ENCODE results near the gene CFAP141.
A peak's percentile ranks its signal among the peaks of the same experiment; 100 is the strongest.
"Not testable (repeated sequence)": the region's sequence is repeated elsewhere in the genome, so short reads cannot be mapped to it uniquely, and the experiment has no call there.

CFAP141 gene

DNA sequence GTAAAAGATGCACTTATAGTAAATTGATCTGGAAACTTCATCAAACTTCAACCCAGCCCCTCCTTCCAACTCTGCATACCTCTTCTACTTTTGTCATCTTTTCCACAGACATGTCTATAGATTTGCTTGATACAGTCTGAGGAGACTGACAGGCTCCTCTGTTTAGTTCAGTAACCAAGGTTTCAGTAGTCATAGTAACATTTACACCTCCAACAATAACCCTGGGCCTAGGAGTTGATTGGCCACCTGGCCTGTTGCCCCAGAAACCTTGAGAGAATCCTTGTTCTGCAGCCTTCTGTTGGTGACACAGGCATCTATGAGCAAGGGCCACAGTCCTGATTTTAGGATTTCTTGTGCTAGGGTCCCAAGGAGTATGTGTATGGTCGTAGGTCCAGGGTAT lies at the start of gene CFAP141:
Gene CFAP141, minus strand, starts transcription at position 138 of the 400 bp plus-strand sequence. Its CDS starts 26 bp downstream, at position 112.
- DNase-seq (ENCODE audit: low read depth): no peak

DNA sequence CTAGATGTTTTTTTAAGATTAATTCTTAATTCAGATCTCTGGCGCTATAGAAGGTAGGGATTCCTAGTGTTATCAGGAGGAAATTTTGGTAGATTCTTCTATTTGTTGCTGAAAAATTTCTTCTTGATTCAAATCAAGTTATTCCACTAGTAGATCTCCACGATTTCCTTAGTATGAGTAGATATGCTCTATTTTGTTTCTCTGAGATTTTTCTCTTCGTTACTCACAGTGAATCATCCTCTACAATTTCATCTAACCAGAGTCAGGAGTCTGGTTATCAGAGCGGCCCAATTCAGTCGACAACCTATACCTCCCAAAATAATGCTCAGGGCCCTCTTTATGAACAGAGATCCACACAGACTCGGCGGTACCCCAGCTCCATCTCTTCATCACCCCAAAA lies 47.5 kb upstream of the CFAP141 start:
- DNase-seq (ENCODE audit: low read depth): no peak

DNA sequence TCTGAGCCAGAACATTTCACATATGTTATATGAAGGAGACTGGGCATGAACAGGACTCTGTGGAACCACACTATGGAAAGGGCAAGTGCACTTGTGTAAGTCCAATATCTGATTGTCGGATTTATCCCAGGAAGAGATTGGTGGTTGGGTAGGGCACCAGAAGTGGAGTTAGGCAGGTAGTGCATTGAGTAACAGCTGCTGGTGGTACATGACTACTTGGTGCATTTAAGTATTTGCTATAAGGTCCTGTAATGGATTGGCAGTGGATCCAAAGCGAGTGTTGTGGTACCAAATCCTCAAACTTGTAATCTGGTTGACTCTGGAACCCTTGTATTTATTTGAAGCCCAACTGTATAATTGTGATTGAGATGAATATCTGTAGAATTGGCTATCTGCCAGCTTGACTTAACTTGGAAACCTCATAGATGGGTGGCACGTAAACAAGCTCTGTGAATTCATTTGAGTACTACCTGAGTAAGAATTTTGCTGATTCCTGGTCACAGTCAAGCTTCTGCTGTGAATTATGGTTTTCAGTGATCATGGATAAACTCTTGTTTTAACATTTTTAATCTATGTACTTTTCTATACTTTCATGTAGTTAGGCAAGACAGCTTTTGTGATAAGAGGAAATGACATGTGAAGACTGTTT lies 35.7 kb upstream of the CFAP141 start:
- DNase-seq (ENCODE audit: low read depth): no peak

DNA sequence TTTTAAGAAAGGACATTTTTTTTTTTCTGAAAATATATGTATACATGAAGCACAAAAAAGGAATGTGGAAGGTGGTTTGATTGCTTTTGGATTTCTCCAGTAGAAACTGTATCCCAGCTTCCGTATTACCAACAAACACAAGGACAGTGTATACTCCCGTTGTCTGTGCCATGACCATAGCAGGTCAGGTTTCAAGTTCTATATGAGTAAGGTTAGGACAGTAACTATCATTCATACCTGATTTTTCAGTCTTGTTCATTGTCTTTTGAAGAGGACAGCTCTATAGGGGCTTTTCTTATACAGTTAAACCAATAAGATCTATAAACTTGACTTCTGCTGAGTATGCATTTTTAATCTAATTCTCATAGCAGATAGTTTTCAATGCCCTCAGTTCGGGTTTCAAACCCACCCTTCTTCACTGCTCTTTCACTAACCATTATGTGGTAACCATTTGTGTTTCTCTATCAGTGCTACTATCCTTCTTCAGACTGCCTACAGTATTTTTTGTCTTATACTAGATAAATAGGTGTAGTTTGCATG lies 34.2 kb upstream of the CFAP141 start:
- no peak for DNase-seq (ENCODE audit: low read depth)

DNA sequence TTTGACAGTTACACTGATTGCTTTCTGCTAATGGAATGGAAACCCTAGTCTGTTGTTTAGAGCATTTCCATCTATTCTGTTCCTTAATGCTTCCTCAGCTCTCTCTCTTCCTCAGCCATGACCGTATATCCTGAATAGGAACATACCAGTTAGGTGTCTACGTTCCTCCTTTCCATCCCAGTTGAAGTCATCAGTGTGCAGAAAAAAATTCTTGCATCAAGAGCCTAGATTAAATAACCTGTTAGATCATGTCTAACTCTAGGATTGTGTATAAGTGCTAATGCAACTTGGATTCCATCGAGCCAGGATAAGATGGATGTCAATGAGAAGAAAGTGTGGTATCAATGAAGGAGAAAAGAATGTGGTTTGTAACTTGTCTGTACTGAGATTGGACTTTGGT lies 33.4 kb upstream of the CFAP141 start:
- no peak for DNase-seq (ENCODE audit: low read depth)

DNA sequence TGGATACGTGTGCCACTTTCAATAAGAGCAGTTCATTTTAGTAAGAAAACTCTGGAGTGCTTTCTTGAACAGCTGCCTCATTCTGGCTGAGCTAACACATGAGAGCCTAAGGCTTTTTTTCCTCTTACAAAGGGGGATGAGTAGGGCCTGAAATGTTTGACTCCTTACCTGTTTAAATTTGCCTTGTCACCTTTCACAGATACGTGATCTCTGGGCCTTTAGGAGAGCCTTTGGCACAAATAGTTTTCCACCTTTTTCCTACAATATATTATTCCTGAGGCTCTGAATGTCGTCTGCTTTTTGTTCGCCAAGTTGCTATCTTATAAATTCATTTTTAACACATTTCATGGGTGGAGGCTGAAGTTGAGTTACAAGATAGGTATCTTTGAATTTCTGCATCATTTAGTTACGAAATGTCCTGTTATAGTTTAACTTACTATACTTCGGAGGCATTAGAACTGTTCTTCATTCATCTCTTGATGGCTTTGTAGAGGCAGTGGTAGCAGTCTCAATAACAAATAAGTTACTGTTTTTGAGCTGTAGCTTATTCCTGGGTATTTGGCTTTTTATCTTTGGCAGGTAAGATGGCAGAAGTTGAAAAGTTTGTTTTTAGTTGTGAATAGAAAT lies 31.9 kb upstream of the CFAP141 start:
- DNase-seq (ENCODE audit: low read depth): no peak

DNA sequence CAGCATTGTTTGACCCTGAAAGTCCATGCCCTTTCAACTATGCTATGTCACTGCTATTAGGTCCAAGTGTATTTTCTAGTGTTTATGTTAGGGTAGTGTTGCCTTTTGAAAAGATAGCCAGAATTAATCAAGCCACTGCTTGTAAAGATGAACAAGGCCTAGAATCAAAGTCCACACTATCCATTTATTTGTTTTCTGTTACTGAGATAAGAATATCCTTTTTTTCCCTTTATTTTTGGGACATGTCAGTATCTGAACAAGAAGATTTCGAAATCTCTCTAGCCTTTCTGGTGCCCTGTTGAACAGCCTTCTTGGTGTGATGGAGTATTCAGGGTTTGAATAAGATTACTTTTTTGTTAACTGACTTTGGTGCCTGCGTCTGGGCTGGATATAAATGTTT lies 31.3 kb upstream of the CFAP141 start:
- DNase-seq (ENCODE audit: low read depth): no peak

DNA sequence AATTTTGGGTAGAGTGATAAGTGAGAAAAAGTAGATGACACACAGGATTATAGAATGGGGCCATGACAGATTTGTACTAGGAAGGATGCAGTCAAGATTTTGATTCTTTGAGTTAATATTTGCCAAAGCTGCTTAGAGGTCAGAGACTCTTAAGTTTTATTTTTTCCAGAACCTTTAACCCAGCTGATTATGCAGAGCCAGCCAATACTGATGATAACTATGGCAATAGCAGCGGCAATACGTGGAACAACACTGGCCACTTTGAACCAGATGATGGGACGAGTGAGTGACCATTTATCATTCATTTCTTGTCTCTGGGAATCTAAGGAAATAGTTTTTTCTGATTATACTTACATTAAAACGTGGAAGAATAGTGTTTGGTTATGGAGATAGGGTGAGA lies 30.7 kb upstream of the CFAP141 start:
- DNase-seq (ENCODE audit: low read depth): no peak

DNA sequence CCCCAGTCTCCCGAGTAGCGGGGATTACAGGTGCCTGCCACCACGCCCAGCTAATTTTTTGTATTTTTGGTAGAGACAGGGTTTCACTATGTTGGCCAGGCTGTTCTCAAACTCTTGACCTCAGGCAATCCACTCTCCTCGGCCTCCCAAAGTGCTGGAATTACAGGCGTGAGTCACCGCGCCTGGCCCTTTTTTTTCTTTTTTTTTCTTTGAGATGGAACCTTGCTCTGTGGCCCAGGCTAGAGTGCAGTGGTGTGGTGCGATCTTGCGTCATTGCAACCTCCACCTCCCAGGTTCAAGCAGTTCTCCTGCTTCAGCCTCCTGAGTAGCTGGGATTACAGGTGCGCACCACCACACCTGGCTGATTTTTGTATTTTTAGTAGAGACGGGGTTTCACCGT lies 27.0 kb upstream of the CFAP141 start:
- not testable (repeated sequence) for DNase-seq (ENCODE audit: low read depth)

DNA sequence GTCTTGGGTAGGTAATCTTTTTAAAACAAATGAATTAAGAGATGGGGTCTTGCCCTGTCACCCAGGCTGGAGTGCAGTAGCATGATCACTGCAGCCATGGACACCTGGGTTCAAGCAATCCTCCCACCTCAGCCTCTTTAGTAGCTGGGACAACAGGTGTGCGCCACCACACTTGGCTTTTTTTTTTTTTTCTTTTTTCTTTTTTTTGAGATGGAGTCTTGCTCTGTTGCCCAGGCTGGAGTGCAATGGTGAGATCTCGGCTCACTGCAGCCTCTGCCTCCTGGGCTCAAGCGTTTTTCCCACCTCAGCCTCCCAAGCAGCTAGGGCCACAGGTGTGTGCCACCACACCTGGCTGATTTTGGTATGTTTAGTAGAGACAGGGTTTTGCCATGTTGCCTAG lies 25.0 kb upstream of the CFAP141 start:
- DNase-seq (ENCODE audit: low read depth): not testable (repeated sequence)

DNA sequence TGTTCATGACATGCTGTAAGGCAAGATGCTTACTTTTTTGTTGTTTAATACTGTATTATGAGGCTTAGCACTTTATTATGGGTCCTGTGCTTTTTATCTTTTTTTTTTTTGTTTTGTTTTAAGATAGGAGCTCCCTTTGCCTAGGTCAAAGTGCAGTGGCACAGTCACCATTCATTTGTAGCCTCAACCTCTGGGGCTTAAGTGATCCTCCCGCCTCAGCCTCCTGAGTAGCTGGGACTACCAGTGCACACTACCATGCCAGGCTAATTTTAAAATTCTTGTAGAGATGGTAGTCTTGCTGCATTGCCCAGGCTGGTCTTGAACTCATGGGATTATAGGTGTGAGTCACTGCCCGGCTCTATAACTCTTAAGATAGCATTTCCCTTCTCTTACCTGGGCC lies 19.2 kb upstream of the CFAP141 start:
- DNase-seq (ENCODE audit: low read depth): no peak

DNA sequence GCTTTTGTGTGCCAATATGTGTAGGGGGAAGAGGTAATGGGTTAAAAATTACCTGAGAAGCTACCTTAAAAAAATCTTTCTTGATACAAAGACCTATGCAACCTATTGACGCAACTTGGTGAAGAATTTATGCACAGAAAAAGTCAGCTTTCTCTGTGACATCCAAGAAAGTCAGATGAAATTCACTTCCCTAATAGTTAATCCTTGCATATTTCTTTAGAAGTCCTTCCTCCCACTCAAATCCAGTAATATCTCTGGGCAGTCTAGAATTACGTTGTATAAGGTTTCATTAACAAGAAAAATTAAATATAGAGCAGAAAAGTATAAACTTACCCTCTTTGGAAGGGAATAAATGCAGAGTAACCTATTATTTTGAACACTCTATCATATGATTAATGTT lies 17.5 kb upstream of the CFAP141 start:
- no peak for DNase-seq (ENCODE audit: low read depth)

DNA sequence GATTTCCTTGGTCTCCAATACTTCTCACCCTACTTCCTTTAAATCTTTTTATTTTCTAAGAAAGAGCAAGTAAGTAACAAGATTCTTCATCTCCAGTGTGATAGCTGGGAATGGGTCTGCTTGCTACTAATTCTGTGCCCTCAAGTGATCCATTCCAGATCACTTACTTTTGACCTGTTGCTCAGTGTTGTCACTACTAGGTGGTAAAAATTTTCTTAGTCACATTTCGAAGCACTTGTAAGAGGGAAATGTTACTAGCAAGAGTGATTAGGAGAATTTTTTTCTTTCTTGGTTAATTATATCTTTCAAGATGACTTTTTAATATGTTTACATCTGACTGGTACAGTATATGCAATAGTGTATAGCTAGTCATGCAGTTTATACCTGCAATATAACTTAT lies 16.8 kb upstream of the CFAP141 start:
- DNase-seq (ENCODE audit: low read depth): no peak

DNA sequence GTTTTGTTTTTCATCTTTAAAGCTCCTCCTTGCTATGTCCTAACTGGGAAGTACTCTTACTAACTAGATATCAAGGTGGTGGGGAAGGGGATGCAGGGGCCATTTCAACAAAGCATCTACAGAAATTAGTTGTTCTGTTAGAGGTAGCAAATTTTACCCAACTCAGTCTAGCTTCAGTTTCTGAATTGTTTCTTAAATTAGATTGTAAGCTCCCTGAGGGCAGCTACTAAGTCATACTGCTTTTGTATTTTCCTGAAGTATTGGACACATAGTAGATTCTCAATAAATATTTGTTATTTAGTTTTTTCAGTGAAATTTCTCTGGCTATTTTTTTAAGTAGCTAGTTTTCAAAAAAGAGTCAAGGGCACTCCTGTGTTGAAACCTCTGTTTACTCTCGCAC lies 16.4 kb upstream of the CFAP141 start:
- DNase-seq (ENCODE audit: low read depth): no peak

DNA sequence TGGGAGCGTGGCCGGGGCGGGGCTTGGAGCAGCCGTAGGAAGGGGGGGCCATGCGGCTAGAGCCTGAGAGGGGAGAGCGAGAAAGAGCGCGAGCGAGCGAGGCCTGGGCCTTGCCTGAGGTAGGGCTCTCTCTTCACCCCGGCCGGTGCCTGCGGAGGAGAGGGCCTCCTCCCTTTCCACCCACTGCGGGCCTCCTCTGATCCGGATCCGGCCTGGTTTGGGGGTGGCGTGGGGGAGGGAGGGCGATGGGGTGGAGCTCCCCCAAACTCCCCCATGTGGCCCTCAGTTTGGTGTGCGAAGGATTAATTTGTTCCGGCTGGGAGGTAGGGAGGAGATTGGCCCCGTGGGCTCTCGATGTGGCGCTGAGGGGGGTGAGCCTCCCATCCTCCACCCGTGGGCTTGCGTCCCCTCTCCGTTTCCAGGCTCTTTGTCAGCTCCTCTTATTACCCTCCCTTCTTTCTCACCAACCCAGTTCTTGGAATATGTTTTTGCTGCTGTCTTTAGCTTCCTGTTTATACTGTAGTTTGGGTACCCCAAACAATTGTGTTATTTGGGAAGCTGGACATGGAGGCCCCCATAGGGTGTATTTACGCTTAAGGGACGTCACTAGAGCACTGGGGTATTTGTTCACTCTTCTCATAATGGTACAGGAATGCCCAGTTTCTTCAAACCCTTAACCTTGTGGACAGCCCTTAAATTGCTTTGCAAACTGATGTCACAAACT lies 15.3 kb upstream of the CFAP141 start:
- peak; percentile 65 for DNase-seq (ENCODE audit: low read depth)

DNA sequence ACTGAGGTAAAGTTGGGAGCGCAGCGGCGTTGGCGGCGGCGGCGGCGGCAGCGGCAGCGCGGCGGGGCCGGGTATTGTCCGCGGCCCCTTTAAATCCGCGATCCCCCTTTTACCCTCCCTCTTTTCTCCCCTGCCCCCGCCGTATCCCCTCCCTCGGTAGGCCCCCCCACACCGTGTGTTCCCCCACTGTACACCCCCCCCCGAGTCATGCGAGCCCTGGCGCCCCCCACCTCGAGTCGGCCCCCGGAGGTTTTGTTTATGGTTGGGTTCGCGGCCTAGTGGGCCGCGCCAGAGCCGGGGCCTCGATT lies 14.8 kb upstream of the CFAP141 start:
- no peak for DNase-seq (ENCODE audit: low read depth)

DNA sequence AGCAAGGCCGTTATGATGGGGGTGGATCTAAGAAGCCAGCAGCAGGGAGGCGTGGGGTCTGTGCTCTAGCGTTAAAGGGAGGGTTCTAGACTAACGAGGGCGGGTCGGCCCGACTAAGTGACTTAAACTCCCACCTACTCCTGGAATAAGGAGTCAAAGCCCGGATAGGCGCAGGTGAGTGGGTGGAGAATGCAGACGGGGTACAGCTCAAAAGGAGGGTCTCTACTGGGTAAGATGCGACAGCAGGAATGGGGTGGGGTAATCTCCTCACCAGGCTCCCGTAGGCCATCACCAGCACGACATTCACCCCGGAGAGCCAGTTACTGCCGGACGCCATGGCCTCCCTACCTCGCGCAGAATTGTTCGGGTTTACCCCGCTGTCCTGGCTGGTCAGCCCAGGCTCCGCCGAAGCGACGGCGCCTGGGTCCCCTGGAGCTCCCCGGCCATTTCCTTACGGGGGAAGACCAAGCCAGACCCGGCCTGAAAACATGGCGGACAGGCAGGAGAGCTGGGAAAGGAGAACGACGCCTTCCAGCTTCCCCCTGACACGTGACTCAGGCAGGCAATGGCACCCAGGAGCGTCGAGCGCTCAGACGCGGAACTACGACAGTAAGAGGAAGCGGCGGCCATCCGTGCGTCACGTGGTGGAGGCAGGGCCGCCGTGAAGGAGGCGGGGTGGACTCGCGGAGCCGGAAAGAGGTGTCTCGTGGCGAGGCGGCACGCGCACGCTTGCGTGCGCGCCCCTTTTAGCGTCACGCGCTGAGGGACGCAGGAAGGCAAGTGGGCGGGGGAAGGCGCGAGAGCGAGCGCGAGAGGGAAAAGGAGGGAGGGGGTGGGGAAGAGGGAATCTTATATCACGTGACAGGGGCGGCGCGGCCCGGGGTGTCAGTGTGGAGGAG lies 14.2 kb upstream of the CFAP141 start, which contains the start of gene UBAP2L:
Gene UBAP2L, plus strand, starts transcription at position 885 of the 899 bp plus-strand sequence. CDS start 4,169 bp downstream, outside the sequence.
- peak; percentile 98 for DNase-seq (ENCODE audit: low read depth)

DNA sequence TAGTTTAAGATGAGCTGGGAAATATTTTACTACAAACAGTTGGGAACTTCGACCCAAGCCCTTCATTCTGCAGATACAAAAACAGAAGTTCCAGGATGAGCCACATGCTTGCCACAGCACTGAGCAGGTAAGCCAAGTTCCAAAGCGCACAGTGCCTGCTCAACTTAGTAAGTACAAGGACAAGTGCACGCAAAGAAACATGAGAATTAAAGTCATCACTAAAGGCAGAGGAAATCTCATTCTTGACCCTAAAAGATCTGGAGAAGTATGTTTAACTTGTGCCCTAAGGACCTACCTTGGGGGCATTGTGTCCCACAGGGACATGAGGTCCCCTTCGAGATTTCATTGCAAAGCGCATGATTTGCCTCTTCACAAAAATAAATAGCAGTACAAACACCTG lies 13.4 kb upstream of the CFAP141 start:
- no peak for DNase-seq (ENCODE audit: low read depth)

DNA sequence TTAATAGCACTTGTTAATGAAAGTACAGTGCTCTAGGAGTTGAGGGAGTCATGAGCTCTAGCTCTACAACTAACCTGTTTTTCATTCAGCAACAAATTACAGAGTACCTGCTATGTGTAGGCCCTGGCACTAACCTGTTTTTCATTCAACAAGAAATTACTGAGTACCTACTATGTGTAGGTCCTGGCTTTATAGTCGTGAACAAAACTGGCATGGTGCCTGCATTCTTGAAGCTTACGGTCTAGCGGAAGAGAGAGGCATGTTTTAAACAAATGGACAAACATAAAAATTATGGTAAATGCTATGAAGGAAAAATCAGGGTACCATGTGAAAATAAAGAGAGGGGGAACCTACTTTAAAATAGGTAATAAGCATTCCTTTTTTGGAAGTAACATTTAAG lies 12.4 kb upstream of the CFAP141 start:
- no peak for DNase-seq (ENCODE audit: low read depth)

DNA sequence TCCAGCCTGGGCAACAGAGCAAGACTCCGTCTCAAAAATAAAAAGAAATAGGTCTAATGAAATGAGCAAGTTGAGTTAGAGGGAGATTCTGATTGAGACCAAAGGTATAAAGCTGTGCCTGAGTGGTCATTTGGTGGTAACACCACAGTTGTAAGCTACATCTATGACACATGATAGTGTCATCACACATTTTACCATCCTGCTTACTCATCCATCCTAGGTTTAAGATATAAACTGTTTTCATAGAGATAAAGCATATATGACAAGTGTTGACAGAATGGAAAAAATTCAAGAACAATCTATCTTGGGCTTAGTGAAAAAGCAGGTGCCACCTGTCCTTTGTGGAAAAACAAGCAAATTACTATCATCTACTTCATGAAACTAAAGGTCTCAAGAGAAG lies 7.1 kb upstream of the CFAP141 start:
- no peak for DNase-seq (ENCODE audit: low read depth)

DNA sequence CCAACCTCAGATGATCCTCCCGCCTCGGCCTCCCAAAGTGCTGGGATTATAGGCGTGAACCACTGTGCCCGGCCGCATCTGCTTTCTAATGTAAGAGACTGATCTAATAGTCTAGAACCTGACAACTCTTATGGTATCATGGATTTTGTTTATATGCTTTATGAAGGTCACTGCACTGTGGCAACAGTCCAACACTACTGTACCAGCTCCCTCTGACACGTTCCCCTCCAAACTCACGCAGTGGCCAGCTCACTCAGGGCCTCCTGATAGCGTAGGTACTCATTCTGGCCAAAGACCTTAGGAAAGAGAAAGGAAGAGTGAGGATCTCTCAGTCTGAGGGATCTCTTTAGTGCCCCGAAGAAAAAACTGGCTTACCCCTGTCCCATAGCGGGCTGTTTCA lies 6.0 kb upstream of the CFAP141 start:
- DNase-seq (ENCODE audit: low read depth): no peak
